ENCODE results near the gene TANGO2.
A peak's percentile ranks its signal among the peaks of the same experiment; 100 is the strongest.

TANGO2 gene, protein sequence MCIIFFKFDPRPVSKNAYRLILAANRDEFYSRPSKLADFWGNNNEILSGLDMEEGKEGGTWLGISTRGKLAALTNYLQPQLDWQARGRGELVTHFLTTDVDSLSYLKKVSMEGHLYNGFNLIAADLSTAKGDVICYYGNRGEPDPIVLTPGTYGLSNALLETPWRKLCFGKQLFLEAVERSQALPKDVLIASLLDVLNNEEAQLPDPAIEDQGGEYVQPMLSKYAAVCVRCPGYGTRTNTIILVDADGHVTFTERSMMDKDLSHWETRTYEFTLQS

DNA sequence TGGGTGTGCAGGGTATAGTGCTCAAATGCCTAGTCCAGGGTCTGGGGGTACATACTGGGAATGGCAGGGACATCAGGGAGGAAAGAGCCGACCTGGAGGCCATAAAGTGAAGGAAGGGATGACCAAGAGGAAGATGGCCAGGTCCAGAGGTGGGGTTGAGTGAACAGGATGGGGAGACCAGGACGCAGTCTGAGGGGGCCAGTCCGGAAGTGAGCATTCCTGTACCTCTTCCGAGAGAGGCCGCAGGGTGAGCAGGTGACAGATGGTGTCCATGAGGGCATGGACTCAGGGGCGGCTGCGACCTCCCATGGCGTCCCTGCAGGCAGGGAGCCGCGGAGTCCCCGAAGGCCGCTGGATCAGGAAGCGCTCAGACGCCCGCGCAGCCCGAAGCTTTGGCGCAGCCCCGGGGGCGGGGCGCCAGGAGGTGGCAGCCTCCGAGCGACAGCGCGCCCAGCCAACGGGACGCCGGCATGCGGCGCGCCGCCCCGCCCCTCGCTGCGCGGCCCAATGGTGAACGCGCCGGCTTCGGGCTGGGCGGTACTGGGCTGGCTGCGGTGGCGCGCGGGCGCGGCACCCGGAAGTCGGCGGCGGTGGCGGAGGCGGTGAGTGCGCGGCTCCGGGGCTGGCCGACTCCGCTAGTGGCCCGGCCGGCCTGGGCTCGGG, at the start of gene TANGO2:
TANGO2 (plus strand) TSS at position 578 of the 663 bp plus-strand sequence. CDS start 15,689 bp downstream, outside the sequence.
- DNase-seq (ENCODE audit: low read depth in 3 of 3): peak; percentile 80 to 90 (median 88)

DNA sequence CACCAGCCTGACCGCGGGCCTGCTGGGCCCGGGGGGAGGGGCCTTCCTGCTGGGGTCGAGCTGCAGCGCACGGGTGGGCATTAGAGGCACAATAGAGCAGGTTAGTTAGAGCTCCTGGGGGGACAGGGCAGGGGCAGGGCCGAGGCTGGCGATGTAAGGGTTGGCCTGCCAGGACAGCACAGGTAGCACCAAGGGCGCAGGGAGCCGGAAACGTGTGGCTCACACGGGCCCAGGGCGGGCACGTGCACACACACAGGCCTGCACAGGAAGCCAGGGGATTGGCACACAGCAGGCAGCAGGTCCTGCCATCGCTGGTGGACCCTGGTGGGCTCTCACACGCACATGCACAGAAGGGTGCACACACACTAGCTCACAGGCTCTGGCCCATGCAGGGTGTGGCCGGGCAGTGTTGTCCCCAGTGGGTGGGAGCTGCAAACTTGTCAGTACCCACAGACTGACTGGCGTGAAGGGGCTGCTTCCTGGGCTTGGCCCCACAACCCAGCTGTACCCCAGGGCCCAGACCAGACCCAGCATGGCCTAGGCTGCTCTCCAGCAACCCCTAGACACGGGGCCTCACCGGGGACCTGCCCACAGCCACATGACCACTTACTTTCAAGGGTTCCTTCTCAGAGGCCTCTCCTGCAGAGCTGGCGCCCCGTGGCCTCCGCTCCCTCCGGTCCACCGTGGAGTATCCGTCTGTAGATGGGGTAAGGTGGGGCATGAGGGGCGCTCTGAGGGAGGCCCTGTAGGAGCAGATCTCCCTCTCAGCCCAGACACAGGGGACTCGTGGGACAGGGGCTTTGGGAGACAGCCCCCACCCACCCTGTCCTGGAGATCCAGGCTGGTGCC, 49.4 kb upstream of the TANGO2 start:
- no peak for DNase-seq (ENCODE audit: low read depth in 3 of 3)

DNA sequence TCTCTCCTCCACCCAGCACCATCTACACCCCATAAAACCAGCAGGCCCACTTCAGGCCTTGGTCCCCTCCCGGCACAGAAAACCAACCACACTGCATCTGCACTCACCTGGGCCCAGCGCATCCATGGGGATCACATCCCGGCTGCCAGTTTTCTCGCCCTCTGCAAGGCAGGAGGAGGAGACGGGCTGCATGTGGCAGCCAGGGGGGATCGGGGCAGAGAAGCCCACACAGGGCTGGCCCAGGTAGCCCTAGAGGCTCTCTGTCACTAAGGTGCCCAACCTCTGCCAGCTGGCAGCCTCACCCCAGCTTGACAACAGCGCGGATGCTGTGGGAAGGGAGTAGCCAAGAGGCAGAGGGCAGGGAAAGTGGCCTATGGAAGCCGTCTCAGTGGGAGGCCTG, 48.7 kb upstream of the TANGO2 start:
- DNase-seq (ENCODE audit: low read depth in 3 of 3): no peak

DNA sequence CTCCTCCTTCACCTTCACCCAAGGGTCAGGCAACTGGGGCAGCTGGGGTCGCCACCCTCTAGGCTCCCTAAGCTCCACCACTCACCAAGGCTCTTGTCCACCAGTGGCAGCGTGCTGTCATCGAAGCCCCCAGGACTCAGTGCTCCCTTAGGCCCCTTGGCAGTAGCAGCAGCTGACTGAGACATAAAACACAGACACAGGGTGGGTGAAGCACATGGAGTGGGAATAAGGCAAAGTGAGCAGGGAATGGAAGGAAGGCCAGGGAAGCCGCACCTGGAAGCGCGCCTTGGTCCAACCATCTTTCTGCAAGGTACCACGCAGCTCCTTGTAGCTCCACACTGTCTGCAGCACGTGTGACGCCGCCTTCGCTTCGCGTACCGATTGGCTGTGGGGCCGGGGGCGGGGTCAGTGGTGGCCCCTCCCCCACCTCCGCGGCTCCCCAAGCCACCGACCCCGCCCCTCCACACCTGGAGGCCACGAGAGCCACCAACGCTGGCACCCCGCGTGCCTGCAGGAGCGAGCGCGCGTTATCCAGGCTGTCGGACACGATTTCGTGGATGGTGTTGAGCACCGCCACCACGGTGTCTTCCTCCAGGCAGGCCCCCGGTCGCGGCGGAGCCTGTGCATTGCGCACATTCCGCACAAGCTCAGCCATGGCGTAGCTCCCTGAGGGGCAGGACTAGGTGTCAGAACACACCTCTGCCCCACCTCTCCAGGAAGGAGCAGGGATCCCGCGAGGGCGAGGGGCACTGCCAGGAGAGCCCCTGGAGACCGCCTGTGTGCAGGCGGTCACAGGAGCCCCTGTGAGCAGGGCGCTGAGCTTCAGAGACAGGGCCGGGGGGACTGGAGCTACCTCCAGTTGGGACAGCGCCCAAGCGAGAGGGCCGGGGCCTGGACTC, 48.0 kb upstream of the TANGO2 start:
- DNase-seq (ENCODE audit: low read depth in 3 of 3): no peak

DNA sequence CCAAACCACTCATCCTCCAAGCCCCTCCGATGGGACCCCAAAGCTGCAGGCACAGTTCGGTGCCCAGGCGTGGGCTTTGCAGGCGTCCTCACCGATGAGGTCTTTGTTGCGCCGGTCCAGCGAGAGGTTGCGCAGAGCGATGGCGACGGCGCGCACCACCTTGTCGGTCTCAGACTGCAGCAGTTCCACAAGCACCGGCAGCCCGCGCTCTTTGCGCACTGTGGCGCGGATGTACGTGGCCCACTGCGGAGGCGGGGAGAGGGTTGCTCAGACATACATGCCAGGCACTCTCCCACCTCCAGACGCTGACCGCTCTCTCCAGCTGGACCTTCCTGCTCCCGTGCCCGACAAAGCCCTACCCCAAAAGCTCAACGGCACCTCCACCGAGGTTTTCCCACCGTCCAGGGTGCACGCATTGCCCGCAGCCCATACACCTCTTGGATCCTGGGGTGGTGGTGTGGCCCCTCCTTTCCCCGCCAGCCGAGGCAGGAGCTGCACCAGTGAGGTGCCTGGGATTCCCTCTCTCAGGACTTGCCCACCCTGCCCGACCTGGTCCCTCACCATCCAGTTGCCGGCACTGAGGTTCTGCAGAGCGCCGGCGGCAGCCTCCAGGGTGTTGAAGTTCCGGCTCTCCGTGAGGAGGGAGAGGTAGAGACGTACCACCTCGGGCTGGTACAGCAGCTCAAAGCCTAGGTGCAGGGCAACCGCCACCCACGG, 47.2 kb upstream of the TANGO2 start:
- DNase-seq (ENCODE audit: low read depth in 3 of 3): no peak

DNA sequence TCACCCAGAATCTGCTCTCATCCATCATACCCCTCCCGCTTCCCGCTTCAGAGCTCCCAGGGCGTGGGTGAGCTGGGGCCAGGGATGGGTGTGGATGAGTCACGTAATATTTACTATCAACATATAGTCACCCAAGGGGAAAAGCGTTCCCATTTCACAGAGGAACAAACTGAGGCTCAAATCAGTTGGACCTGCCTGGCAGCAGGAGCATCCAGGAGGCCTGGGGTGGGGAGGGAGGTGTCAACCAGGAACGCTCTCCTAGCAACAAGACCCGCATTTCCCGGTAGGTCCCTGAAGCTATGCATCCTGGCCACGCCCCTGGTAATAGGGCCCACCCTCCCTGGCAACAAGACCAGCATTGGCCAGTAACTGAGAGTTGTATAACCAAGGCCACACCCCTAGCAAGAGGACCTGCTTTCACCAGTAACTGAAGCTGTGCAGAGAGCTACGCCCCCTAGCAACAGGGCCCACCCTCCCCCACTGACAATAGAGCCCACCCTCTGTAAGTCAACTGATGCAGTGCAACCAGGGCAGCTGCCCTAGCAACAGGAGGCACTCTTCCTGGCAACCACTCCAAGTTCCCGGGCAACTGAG, 46.5 kb upstream of the TANGO2 start:
- no peak for DNase-seq (ENCODE audit: low read depth in 3 of 3)

DNA sequence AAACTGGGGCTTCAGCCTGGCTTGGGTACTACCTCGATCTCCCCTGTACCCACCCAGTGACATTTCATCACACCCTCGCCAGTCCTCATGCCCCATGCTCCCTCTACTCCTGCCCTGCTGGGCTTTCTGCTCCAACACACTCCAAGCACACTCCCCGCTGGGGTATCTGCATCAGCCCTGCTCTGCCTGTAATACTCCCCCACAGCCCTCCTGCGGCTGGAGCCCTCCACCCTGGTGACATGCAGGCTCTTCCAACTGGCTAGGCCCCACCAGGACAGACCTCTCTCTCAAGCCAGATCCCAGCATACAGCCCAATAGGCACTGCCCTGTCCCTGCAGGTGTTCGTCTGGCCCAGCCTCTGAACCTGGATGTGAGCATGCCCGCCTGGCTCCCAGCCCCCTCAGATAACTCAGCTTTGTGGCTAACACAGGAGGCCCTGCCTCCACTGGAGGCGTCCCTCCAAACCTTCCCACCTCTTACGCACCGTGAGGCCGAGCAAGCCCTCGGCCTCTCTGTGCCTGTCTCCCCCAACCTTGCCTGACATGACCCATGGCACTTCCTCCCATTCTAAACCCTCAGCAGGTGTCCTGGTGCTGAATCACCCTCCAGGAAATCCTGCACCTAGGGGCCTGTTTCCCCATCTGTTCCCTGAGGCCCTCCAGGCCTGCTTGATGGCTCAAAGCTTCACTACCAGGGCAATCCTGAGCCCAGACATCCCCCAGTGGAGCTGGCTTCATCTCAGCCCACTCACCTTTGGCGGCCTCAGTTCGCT, 45.8 kb upstream of the TANGO2 start:
- DNase-seq (ENCODE audit: low read depth in 3 of 3): no peak

DNA sequence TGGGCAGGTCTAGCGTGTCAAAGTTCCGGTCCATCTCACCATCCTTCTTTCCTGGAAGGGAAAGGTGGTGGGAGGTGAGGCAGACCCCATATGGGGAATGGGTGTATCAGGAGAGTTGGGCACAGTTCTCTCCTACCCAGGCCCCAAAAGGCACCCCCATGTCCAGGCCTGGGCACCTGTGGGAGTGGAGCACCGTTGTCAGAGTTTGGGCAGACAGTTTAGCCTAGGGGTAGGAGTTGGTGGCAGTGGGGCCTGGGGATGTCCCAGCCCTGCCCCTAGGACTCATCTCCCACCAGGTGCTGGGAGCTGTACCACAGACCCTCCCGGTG, 45.2 kb upstream of the TANGO2 start:
- no peak for DNase-seq (ENCODE audit: low read depth in 3 of 3)

DNA sequence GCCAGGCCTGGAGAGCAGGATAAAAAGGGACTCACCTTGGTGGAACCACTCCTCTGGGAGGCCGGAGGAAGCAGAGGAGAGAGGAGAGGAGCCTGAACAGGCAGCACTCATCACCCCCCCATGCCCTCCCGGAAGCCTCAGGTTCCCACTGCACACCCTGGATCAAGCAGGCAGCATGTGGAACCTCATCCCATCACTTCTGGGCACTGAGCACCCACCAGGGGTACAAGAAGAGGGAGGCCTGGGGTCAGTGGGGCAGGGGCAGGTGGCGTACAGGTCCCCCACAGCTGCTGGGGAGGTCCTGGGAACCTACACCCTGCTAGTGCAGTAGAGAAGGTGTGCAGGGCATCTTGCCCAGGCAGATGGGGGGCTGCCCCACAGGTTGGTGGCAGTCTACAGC, 44.2 kb upstream of the TANGO2 start:
- DNase-seq (ENCODE audit: low read depth in 3 of 3): no peak

DNA sequence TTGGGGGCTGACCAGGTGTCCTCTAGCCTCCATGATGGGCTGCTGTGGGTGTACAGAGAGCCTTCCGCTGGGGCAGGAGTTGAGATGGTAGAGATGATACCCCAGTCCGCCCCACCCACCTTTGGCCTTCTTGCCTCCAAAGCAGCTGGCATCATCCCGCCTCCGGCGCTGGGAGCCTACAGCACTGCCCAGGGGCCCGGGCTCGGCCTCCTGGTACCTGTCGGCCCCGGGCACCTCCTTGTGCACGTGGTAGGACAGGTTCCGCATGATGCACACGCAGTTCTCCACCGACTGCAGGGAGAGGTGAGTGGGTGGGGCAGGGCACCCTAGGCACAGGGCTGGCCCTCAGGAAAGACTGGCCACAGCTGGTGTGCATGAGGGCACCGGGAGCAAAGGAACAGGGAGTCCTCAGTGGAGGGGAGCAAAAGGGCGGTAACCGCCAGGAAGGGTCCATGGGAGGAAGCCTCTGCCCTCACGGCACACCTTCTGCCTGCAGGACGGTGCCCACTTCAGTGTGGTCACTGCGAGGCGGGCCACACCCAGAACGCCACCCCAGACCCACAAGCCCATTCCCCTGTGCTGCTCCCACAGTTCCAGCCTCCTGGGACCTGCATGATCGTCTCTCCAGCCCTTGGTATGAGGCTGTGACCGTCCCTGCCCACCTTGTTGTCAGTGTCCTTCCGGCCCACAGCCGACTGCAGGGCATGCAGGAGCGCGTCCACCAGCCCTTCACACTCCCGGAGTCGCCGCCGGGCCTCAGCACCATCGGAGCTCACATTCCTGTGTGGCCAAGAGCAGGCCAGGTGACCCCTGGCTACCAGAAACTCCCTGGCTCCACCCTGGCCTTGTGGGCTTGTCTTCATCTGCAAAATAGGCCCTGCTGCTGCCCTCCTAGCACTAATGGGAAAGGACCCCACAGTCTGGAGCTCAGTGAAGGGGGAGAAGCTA, 43.3 kb upstream of the TANGO2 start:
- DNase-seq (ENCODE audit: low read depth in 3 of 3): no peak

DNA sequence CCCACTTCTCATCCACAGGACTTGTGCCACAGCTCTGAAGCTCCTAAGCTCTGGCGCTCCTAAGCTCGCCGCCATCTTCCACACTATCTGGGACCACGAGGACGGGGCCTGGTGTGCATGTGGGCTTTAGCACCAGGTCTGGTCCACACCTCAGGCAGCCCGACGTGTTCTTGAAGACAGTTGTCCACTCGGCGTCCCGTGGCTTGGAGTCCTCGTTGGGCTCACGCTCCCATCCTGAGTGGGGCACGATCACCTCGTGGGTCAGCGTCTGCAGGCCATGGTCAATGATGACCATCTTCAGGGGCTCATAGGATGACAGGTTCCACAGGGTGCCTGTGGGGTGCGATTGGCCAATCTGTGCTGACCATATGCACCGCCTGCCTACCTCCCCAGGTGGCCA, 42.2 kb upstream of the TANGO2 start:
- no peak for DNase-seq (ENCODE audit: low read depth in 3 of 3)

DNA sequence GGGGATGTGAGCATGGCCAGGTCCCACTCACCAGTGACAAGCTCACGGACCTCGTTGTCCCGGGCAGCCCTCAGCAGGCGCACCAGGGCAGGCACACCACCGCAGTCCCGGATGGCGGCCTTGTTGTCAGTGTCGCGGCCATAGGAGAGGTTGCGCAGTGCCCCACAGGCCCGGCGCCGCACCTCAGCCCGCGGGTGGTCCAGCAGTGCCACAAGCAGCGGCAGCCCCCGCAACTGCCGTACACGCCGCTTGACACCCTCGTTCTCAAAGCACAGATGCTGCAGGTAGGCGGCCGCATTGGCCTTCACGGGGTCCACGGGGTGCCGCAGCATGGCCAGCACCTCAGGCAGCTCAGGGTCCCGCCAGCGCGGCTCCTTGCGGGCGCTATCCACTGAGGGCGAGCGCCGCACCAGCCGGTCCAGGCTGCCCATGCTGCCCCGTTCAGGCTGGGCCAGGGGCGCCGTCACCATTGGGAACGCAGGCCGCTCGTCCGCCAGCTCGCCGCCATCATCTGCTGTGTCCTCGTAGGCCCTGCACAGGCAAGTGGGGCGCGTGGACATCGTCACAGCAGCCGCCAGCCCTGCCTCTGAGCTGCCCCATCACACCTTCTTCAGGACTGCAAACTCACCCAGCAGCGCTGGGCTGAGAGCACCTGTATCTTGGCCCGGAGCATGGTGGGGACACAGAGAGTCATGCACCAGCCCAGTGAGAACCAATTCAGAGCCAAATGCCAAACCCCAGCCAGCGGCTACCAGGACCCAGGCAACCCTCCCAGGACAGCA, 41.0 kb upstream of the TANGO2 start:
- no peak for DNase-seq (ENCODE audit: low read depth in 3 of 3)

DNA sequence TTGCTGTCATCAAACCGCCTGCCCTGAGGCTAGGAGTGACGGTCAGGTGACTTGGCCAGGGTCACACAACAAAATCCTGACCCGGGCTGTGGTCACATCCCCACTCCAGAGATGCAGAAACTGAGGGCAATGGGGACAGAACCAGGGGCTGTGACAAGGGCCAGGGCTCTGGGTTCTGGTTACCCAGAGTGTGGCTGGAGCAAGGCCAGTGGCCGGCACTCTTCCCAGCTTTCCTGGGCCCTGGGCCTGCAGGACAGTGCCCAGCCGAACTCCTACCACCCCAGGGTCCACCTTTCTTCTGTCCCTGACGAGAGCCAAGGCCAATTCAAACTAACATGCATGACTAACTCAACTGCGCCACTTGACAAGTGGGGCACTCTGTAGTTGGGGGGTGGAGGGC, 40.1 kb upstream of the TANGO2 start:
- no peak for DNase-seq (ENCODE audit: low read depth in 3 of 3)

DNA sequence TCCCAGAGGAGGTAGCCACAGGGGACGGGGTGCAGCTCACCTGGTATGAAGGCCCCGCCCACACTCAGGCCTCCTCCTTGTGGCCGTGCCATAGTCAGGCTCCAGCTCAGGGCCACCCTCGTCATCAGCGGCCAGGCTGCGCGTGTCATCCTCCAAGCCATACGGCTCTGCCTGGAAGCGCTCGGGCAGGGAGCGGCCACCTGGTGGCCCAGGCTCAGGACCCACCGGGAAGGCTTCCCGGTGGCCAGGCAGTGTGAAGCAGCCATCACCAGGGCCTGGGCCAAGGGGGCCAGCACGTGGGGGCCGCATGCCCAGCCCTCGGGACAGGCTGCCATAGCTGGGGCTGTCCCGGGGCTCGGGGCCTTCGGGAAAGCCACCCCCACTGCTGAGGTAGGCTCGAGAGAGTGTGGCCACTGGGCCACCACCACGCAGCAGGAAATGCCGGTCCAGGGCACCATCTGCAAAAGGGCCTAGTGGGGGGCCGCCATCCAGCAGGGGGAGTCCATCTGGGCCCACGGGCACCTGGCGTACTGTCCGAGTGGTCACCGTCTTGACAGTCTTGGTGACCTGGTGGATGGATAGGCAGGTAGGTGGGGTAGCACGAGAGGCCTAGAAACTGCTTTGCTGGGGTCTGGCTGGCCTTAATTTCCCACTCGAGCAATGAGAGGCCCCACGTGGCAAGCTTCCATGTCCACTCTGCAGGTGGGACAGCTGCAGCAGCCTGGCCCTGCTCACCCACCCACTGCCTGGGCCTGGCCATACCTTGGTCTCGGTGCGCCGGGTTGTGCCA, 39.5 kb upstream of the TANGO2 start:
- DNase-seq (ENCODE audit: low read depth in 3 of 3): no peak

DNA sequence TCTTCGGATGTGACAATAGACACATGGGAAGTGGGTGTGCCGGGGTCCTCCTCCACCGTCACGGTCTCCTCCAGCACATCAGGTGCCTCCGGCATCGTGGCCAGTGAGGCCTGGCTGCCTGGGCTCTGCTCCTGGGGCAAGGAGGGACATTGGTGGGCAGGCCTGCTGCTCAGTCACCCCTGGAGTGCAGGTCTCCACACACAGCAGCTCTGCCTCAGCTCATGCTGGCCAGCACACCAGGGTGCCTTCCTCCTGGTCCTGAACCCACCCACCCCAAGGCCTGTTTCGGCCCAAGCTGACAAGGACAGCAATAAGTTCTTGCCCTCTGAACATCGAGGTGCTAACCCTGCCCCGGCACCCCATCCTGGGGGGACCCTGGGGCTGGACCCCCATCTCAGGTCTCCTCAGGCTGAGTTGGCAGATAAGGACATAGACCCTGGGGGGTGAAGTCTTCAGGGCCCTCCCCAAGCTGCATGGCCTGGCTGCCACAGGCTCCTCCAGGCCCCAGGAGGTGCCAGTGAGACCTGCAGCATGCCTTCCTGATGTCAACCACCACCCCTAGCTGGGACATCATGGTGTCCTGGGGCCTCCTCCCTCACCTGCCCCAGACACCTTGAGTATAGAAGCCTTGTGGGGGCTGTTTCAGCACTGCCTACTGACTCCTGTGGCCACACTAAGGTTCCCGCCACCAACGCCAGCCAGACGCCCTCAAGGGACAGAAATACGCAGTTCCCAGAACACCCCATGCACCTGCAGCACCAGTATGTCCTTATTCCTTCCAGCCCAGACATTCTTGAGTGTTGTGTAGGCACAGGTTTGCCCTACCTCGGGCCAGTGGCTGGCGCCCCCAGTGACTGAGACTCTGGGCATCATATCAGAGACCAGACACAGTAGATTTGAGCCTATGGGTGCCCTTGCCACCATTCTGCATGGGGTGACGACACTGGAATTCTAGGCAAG, 38.7 kb upstream of the TANGO2 start:
- DNase-seq (ENCODE audit: low read depth in 3 of 3): no peak

DNA sequence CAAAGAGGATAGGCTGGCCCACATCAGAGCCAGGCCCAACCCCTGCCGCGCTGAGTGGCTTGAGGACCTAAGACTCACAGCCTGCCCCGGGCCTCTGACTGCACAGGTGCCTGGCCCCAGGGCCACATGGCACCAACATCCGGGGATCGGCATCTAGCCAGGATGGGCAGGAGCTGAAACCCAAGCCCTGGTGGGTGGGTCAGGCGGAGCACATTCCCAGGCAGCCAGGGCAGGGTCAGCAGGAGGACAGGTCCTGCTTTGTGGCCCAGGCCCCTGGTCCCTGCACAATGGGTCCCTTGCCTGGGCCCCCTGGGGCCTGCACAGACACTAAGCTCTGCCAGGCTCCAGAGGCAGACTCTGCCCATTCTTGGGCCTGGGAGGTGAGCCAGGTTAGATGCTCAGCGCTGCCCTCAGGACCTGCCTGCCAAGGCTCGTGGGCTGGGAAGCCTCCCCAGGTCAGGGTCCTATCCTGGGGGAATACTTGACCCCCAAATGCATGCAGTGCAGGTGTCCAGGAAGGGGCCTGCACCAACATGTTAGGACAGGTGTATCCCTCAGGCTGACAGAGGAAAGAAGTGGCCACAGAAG, 37.8 kb upstream of the TANGO2 start:
- no peak for DNase-seq (ENCODE audit: low read depth in 3 of 3)

Measured in stimulated activated CD4-positive, alpha-beta T cell treated with anti-CD3 and anti-CD28 coated beads, TNF-alpha, amount 100 ng/mL, for 24 hours (primary cell).